ENCODE measurements around the gene MAGI2.

MAGI2 gene

GRCh38 chr7:78134256-78134655, 1319.2 kb downstream of the MAGI2 start:
- TF ChIP-seq CTCF (conservative IDR thresholded peaks at IDR 0.05), result peak; percentile 74
- no peak overlapping the region for H3K27ac ChIP-seq

GRCh38 chr7:78130446-78131215, 1322.8 kb downstream of the MAGI2 start:
- TF ChIP-seq CTCF (conservative IDR thresholded peaks at IDR 0.05), result no peak
- no peak overlapping the region for H3K27ac ChIP-seq

- no peak overlapping the region for H3K27ac ChIP-seq
Observed at GRCh38 chr7:78129865-78130264, 1323.6 kb downstream of the MAGI2 start.

GRCh38 chr7:78127009-78127408, 1326.5 kb downstream of the MAGI2 start:
- TF ChIP-seq CTCF (conservative IDR thresholded peaks at IDR 0.05), result no peak
- H3K27ac ChIP-seq, result no peak overlapping the region

More at GRCh38 chr7:78129865-78130264, 1323.6 kb downstream of the MAGI2 start:
- TF ChIP-seq CTCF (conservative IDR thresholded peaks at IDR 0.05), result no peak

- H3K27ac ChIP-seq, result no peak overlapping the region
- TF ChIP-seq CTCF (conservative IDR thresholded peaks at IDR 0.05), result no peak
Observed at GRCh38 chr7:78125884-78126283, 1327.6 kb downstream of the MAGI2 start.

- no peak for TF ChIP-seq CTCF (conservative IDR thresholded peaks at IDR 0.05)
- no peak overlapping the region for H3K27ac ChIP-seq
Observed at GRCh38 chr7:78124216-78124615, 1329.3 kb downstream of the MAGI2 start.

- H3K27ac ChIP-seq, result no peak overlapping the region
- no peak for TF ChIP-seq CTCF (conservative IDR thresholded peaks at IDR 0.05)
Observed at GRCh38 chr7:78121888-78122287, 1331.6 kb downstream of the MAGI2 start.
